HepG2 (cell line): ENCODE results near the gene KRT13. TPM values are rescaled to one million over a fixed set of nuclear protein-coding genes. Genes with fewer than 3 reads are reported as not detected.

ENCODE experiments used
- ATAC-seq: fragments of 200-7000 bp; cut with Tn5 transposase; 3 replicates; pipeline ENCODE4 v1.9.1; 2020; ENCODE audit warnings: mild to moderate bottlenecking, moderate library complexity
- BruUV-seq: library from RNA; stranded (reverse); fragments of 400-500 nt; replicated peaks from 2 replicates; lab custom pipeline; 2021; lab: Mats Ljungman, UMichigan
- CTCF ChIA-PET: fragments of 300-600 bp; formaldehyde crosslinking; extraction: SDS; loops from one replicate; lab custom pipeline; 2021; ENCODE audit warnings: low total read pairs, inconsistent platforms, low intra/inter-chr PET ratio; lab: Yijun Ruan, JAX
- POLR2A ChIA-PET: fragments of 350-600 bp; sonication (Branson Sonifier 250); formaldehyde crosslinking; loops from one replicate; lab custom pipeline; 2020; ENCODE audit warnings: antibody characterized with exemption, inconsistent platforms; lab: Yijun Ruan, JAX
- DNase-seq: peaks from one replicate; pipeline ENCODE4 v3.0.0-alpha.2; 2015; ENCODE audit warnings: low spot score
- FAIRE-seq: peaks from 3 replicates; lab custom pipeline; 2011; peaks lifted over from hg19 to GRCh38; lab: Jason Lieb, UNC
- H2AFZ ChIP-seq: one replicate; pipeline ENCODE4 v1.6.1; 2011; ENCODE audit warnings: low read length, inconsistent platforms
- H3K27ac ChIP-seq: fragments of 300-600 bp; 3 replicates; pipeline ENCODE4 v1.8.0; 2011; ENCODE audit warnings: mixed run types, mild to moderate bottlenecking, mixed read lengths, low read length, inconsistent platforms; ENCODE audit not compliant: insufficient read depth; ENCODE audit errors: extremely low read length
- H3K27me3 ChIP-seq, 2 experiments: fragments of 200-600 bp in 1 of 2; 2 replicates in 1 of 2; 3 replicates in 1 of 2; pipeline versions ENCODE4 v1.6.0 to v1.8.0; 2011; ENCODE audit warnings: low read length in 2 of 2, mild to moderate bottlenecking in 2 of 2, moderate library complexity in 2 of 2, inconsistent platforms in 1 of 2; ENCODE audit not compliant: insufficient read depth in 2 of 2, control insufficient read depth in 1 of 2
- H3K36me3 ChIP-seq, 2 experiments: fragments of 200-600 bp in 1 of 2; replicated peaks in 1 of 2; 2 replicates in 1 of 2; 3 replicates in 1 of 2; pipeline versions ENCODE4 v1.5.1 to v1.8.0; 2011; ENCODE audit warnings: low read length in 2 of 2, inconsistent platforms in 1 of 2; ENCODE audit not compliant: insufficient read depth in 2 of 2, control insufficient read depth in 1 of 2
- H3K4me1 ChIP-seq: 2 replicates; pipeline ENCODE4 v1.5.1; 2012; ENCODE audit warnings: low read length, inconsistent platforms; ENCODE audit not compliant: insufficient read depth
- H3K4me2 ChIP-seq: 2 replicates; pipeline ENCODE4 v1.6.0; 2011; ENCODE audit warnings: low read depth, low read length, inconsistent platforms
- H3K4me3 ChIP-seq, 3 experiments: fragments of 200-600 bp in 1 of 3; sonication (generic), shearing (Covaris generic) in 1 of 3; replicated peaks in 1 of 3; 2 replicates each; pipeline ENCODE4 v1.5.1; 2011 to 2016; ENCODE audit warnings: low read length in 3 of 3, inconsistent platforms in 2 of 3, low read depth in 2 of 3, mild to moderate bottlenecking in 2 of 3, control low read depth in 1 of 3, mixed read lengths in 1 of 3; ENCODE audit not compliant: insufficient read depth in 1 of 3
- H3K79me2 ChIP-seq: one replicate; pipeline ENCODE4 v1.6.1; 2011; ENCODE audit warnings: low read length, inconsistent platforms; ENCODE audit not compliant: insufficient read depth
- H3K9ac ChIP-seq: 2 replicates; pipeline ENCODE4 v1.6.0; 2011; ENCODE audit warnings: mild to moderate bottlenecking, low read depth, low read length, inconsistent platforms; ENCODE audit not compliant: insufficient read depth
- H3K9me3 ChIP-seq: 2 replicates; pipeline ENCODE4 v1.5.1; 2012; ENCODE audit warnings: mild to moderate bottlenecking, low read length
- H4K20me1 ChIP-seq: 2 replicates; pipeline ENCODE4 v1.6.0; 2011; ENCODE audit warnings: inconsistent platforms, mild to moderate bottlenecking, low read length, moderate library complexity; ENCODE audit not compliant: insufficient read depth
- CEBPG ChIP-seq: IDR thresholded peaks from 2 replicates; pipeline ENCODE4 v1.6.1; 2016
- KLF9 ChIP-seq: IDR thresholded peaks from 2 replicates; pipeline ENCODE4 v1.6.1; 2016; ENCODE audit warnings: low read depth
- RCOR2 ChIP-seq: IDR thresholded peaks from 2 replicates; pipeline ENCODE4 v1.6.1; 2016; ENCODE audit warnings: missing biosample characterization, missing genetic modification reagents
- RFXAP ChIP-seq: sonication (generic); formaldehyde crosslinking; IDR thresholded peaks from 2 replicates; pipeline ENCODE4 v1.4.0; 2020; ENCODE audit warnings: missing genetic modification reagents, borderline replicate concordance
- ZNF274 ChIP-seq: sonication (generic); formaldehyde crosslinking; IDR thresholded peaks from 2 replicates; pipeline ENCODE4 v1.5.1; 2020; ENCODE audit warnings: mild to moderate bottlenecking, missing genetic modification reagents
- ZNF331 ChIP-seq: sonication (generic); formaldehyde crosslinking; IDR thresholded peaks from 2 replicates; pipeline ENCODE4 v1.4.0; 2020; ENCODE audit warnings: missing genetic modification reagents
- whole genome bisulfite sequencing: methylation state at CpG from one replicate; pipeline ENCODE4 v1.1.6; 2017; ENCODE audit warnings: low lambda C conversion rate; 5-methylcytosine and 5-hydroxymethylcytosine counted together
- in situ Hi-C: cut with HindIII; loops from 2 replicates; pipeline ENCODE4 v1.10.0; 2017; ENCODE audit warnings: low pct_unique_long_range_greater_than_20kb; ENCODE audit not compliant: extremely low pct_ligation_motif_present
- intact Hi-C: fragments of 100-400 bp; cut with micrococcal nuclease; formaldehyde crosslinking; loops from one replicate; pipeline ENCODE4 v1.10.0; 2022; ENCODE audit not compliant: unreplicated experiment
- polyA plus RNA-seq, 8 experiments: library from polyadenylated mRNA; depleted of rRNA in 3 of 8; stranded (reverse) in 7 of 8; unstranded in 1 of 8; fragments of >200 nt; fragmentation: Illumina TruSeq in 4 of 8; extraction: Trizol in 4 of 8; gene quantifications; 2 replicates each; pipeline versions ENCODE4 v1.2.1 to v1.2.3, GENCODE V29; 2011 to 2016; ENCODE audit warnings: low read depth in 4 of 8, missing spikeins in 1 of 8, mixed read lengths in 1 of 8; ENCODE audit not compliant: insufficient read depth in 1 of 8
- total RNA-seq, 5 experiments: library from RNA; depleted of rRNA; stranded (reverse); fragments of >200 nt; fragmentation: Illumina TruSeq; extraction: Trizol; gene quantifications; 2 replicates each; pipeline ENCODE4 v1.2.3, GENCODE V29; 2016; ENCODE audit warnings: low read depth in 1 of 5
- TF ChIP-seq, protein P1 (sequence below): sonication (generic); formaldehyde crosslinking; IDR thresholded peaks from 2 replicates; pipeline ENCODE4 v1.4.0; 2020; ENCODE audit warnings: missing genetic modification reagents, mild to moderate bottlenecking, borderline replicate concordance
- TF ChIP-seq, protein P2 (sequence below): IDR thresholded peaks from 2 replicates; pipeline ENCODE4 v1.6.1; 2016; ENCODE audit warnings: missing biosample characterization, missing genetic modification reagents, low read depth
- TF ChIP-seq, protein P3 (sequence below): sonication (generic); formaldehyde crosslinking; IDR thresholded peaks from 2 replicates; pipeline ENCODE4 v1.9.0; 2021; ENCODE audit warnings: missing genetic modification reagents, mild to moderate bottlenecking, borderline replicate concordance
- TF ChIP-seq, protein P4 (sequence below): sonication (generic); formaldehyde crosslinking; IDR thresholded peaks from 2 replicates; pipeline ENCODE4 v1.4.0; 2020; ENCODE audit warnings: missing genetic modification reagents, borderline replicate concordance

The KRT13 gene
- total and polyA plus RNA-seq, 2 of the 13 experiments (the other 11 are each of a cell fraction or from before 2014, with no cell fraction given), result not detected

DNA sequence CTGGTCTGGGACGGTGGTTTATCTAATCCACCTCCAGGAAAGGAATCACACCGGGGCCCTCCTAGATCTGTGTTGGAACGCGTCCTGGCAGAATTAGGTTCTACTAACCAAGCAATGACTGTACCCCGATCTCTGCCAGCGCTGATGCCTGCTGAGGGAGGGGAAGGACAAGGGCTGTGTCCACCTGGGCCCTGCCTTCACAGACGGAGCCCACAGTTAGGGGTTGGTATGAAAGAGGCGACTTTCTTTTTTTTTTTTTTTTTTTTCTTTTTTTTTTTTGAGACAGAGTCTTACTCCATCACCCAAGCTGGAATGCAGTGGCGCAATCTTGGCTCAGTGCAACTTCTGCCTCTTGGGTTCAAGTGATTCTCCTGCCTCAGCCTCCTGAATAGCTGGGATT lies 32.6 kb upstream of the KRT13 start:
- BruUV-seq, result no TSS peak
- 17% methylated on average over 8 of the region's 9 CpGs for whole genome bisulfite sequencing
- in situ Hi-C loops (no loop called here), intact Hi-C loops (loop anchor here (10.0 kb wide), 1 partner anchor 123 kb away; no protein-coding TSS in a partner anchor)
- no peaks in the 10 kb centered on the region for H3K9me3 ChIP-seq
- TF ChIP-seq CEBPG (CRISPR knock-in tag) (peak; percentile 20; the same call in 1 of the 2 replicates), KLF9 (CRISPR knock-in tag) (no peak)
- TF ChIP-seq, protein P1, sequence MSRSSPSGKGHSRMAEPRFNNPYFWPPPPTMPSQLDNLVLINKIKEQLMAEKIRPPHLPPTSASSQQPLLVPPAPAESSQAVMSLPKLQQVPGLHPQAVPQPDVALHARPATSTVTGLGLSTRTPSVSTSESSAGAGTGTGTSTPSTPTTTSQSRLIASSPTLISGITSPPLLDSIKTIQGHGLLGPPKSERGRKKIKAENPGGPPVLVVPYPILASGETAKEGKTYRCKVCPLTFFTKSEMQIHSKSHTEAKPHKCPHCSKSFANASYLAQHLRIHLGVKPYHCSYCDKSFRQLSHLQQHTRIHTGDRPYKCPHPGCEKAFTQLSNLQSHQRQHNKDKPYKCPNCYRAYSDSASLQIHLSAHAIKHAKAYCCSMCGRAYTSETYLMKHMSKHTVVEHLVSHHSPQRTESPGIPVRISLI (CRISPR knock-in tag), result 0 out of 2 replicates have a peak, but pooled peaks have one; percentile 27
- ChIA-PET CTCF (no interaction called here), POLR2A (interaction anchor here (0.9 to 1.4 kb wide), 2 partner anchors 10 kb away, joined by 4 read pairs; partner anchors contain the start of gene KRT19)
- DNase-seq, result no peak
- H3K36me3 ChIP-seq, result no peaks in the 10 kb centered on the region
- peaks cover 70% of the 10 kb centered on the region for H3K4me1 ChIP-seq
- H3K79me2 ChIP-seq, result no peaks in the 10 kb centered on the region
- FAIRE-seq, result no peak
- no peak overlapping the region for H3K9ac ChIP-seq
- H4K20me1 ChIP-seq, result no peaks in the 10 kb centered on the region
- peaks cover 2 to 12% of the 10 kb centered on the region in 2 experiments; a peak in 1 of 5 replicates for H3K27me3 ChIP-seq
- ATAC-seq, result no peak
- no peak overlapping the region for H3K27ac ChIP-seq
- H2AFZ ChIP-seq, result no peak overlapping the region
- peak overlapping the region; percentile 36; the same call in 1 of the 2 replicates for H3K4me2 ChIP-seq
- no peak overlapping the region; a peak in 1 of 6 replicates for H3K4me3 ChIP-seq

DNA sequence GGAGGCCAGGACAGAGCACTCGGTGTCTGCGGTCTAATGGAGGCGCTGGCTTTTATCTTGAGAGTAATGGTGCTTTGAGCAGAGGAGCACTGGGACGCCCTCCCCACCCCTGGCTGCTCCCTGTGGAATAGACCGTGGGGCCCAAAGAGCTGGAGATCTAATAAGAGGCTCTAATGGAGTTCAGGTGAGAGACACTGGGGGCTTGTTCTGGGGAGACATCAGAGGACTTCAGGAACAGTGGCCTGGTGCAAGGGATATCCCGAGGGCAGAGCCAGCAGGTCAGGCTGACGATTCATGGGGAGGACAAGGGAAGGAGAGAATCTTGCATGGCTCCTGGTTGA lies 32.2 kb upstream of the KRT13 start:
- Histone ChIP-seq H3K27me3 (peaks cover 2 to 12% of the 10 kb centered on the region in 2 experiments; a peak in 1 of 5 replicates), H2AFZ (no peak overlapping the region), H3K36me3 (no peaks in the 10 kb centered on the region), H3K4me1 (peaks cover 70% of the 10 kb centered on the region), H3K4me2 (peak overlapping the region; percentile 36; the same call in 1 of the 2 replicates), H3K9me3 (no peaks in the 10 kb centered on the region), H3K4me3 (no peak overlapping the region; a peak in 1 of 6 replicates), H4K20me1 (no peaks in the 10 kb centered on the region), H3K9ac (no peak overlapping the region), H3K79me2 (no peaks in the 10 kb centered on the region), H3K27ac (no peak overlapping the region)
- BruUV-seq, result no TSS peak
- intact Hi-C loops, result loop anchor here (10.0 kb wide), 1 partner anchor 123 kb away; no protein-coding TSS in a partner anchor
- DNase-seq, result no peak
- CTCF ChIA-PET, result no interaction called here
- in situ Hi-C loops, result no loop called here
- 33% methylated on average over 7 of the region's 7 CpGs for WGBS
- FAIRE-seq, result no peak
- no peak for ATAC-seq
- POLR2A ChIA-PET, result interaction anchor here (0.9 to 1.4 kb wide), 2 partner anchors 9 to 11 kb away, joined by 4 read pairs; partner anchors contain the start of gene KRT19
- TF ChIP-seq, protein P2, sequence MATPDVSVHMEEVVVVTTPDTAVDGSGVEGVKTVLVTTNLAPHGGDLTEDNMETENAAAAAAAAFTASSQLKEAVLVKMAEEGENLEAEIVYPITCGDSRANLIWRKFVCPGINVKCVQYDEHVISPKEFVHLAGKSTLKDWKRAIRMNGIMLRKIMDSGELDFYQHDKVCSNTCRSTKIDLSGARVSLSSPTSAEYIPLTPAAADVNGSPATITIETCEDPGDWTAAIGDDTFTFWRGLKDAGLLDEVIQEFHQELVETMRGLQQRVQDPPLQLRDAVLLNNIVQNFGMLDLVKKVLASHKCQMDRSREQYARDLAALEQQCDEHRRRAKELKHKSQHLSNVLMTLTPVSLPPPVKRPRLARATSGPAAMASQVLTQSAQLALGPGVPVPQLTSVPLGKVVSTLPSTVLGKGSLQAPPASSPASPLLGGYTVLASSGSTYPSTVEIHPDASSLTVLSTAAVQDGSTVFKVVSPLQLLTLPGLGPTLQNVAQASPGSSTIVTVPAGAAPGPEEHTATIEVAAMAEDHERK (CRISPR knock-in tag), result no peak
- TF ChIP-seq, protein P3, sequence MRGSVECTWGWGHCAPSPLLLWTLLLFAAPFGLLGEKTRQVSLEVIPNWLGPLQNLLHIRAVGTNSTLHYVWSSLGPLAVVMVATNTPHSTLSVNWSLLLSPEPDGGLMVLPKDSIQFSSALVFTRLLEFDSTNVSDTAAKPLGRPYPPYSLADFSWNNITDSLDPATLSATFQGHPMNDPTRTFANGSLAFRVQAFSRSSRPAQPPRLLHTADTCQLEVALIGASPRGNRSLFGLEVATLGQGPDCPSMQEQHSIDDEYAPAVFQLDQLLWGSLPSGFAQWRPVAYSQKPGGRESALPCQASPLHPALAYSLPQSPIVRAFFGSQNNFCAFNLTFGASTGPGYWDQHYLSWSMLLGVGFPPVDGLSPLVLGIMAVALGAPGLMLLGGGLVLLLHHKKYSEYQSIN (CRISPR knock-in tag), result no peak
- TF ChIP-seq ZNF274 (CRISPR knock-in tag), result no peak
- TF ChIP-seq, protein P4, sequence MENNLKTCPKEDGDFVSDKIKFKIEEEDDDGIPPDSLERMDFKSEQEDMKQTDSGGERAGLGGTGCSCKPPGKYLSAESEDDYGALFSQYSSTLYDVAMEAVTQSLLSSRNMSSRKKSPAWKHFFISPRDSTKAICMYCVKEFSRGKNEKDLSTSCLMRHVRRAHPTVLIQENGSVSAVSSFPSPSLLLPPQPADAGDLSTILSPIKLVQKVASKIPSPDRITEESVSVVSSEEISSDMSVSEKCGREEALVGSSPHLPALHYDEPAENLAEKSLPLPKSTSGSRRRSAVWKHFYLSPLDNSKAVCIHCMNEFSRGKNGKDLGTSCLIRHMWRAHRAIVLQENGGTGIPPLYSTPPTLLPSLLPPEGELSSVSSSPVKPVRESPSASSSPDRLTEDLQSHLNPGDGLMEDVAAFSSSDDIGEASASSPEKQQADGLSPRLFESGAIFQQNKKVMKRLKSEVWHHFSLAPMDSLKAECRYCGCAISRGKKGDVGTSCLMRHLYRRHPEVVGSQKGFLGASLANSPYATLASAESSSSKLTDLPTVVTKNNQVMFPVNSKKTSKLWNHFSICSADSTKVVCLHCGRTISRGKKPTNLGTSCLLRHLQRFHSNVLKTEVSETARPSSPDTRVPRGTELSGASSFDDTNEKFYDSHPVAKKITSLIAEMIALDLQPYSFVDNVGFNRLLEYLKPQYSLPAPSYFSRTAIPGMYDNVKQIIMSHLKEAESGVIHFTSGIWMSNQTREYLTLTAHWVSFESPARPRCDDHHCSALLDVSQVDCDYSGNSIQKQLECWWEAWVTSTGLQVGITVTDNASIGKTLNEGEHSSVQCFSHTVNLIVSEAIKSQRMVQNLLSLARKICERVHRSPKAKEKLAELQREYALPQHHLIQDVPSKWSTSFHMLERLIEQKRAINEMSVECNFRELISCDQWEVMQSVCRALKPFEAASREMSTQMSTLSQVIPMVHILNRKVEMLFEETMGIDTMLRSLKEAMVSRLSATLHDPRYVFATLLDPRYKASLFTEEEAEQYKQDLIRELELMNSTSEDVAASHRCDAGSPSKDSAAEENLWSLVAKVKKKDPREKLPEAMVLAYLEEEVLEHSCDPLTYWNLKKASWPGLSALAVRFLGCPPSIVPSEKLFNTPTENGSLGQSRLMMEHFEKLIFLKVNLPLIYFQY (CRISPR knock-in tag), result no peak
- TF ChIP-seq ZNF331, result no peak
- TF ChIP-seq RFXAP, result no peak
- no peak for TF ChIP-seq RCOR2 (CRISPR knock-in tag)
